Stimulated activated CD4-positive, alpha-beta T cell treated with anti-CD3 and anti-CD28 coated beads, Interleukin-12 subunit alpha, Interleukin-12 subunit beta, amount 100 ng/mL, for 48 hours (primary cell): Measurements from ENCODE around the gene CGB1.
"Not testable (repeated sequence)": the region's sequence is repeated elsewhere in the genome, so short reads cannot be mapped to it uniquely, and the experiment has no call there.

Experiments used
- DNase-seq, 3 donors: peaks; one replicate each; pipeline ENCODE4 v3.0.0-alpha.2; 2020; ENCODE audit warnings: low read depth in 2 of 3, low spot score in 1 of 3

The CGB1 gene

DNA sequence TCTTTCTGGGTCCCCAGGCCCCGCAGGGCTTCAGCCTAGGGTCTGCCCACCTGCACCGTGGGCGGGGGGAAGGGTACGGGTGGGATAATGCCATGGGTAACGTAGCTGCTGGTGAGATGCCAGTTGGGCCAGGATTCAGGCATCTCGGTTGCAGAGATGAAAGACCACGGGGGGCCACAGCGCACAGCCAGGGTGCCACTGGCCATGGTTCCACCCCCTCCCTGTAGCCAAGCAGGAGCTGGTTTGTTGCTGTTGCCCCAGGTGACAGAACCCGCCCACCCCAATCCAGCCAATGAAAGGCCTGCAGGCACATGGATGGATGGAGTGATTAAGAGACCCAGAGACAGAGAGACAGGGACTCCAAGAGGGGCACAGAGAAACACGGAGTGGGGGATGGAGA lies 21.9 kb upstream of the CGB1 start:
- DNase-seq = peak in 2 of 3 donors; percentile 24 to 31

DNA sequence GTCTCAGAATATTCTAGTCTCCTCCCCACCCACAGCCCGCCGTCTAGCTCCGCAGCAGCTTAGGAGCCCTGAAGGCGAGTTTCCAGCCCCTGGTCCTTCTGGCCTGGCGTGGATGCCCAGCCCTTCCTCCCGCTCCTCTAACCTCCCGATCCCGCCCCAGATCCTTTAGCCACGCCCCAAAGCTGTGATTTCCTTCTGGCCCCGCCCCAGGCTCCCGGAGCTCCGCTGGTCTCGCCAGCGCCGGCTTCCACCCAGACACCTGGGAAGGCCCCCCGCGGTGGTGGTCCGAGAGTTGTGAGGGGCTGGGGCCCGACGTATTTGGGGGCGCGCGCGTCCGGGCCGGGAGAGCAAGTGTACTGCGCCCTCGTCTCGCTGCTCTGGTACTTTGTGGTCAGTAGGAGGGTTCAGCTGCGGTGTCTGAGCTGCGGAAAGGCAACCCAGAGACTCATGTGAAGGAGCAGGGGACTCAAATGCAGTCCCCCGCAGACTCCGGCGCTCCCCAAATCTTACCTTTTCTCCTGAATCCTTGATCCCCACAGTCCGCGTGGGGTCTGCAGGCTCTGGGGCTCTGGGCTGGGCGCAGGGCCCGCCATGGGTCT lies 21.0 kb upstream of the CGB1 start, which contains the start of gene CGB7:
Gene CGB7, minus strand, starts transcription at position 114 of the 599 bp plus-strand sequence. CDS start 2,374 bp downstream, outside the sequence.
- peak in 2 of 3 donors; percentile 30 to 35 for DNase-seq

DNA sequence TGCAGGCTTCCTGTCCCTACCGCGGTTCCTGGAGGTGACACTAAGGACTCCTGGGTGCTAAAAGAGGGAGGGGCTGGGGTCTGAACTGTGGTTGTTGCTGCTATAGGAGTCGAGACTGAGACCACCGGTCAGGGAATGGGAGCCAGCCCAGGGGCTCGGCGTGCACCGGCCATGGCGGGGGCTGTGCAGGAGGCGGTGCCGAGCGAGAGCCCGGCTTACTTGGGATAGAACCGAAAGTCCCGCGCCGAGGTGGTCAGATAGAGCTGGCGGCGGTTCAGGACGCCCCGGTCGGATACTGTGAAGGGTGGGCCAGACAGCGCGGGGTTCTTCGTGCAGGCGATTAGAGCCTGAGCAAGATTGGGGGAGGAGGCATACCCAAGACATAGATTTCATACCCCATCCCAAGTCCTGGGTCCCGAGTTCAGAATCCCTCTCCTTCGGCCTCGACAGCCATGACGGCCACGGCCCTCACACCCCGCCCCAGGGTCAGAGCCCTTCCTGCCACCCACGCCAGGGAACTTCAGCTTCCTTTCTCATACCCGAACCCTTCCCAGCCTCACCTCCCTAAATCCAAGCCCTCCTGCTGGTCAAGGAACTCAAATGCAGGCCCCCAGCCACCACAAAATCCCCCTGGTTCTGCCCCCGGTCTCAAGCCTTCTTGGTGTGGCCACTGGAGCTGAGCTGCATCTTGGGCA lies 20.4 kb upstream of the CGB1 start:
- DNase-seq = not testable (repeated sequence)

DNA sequence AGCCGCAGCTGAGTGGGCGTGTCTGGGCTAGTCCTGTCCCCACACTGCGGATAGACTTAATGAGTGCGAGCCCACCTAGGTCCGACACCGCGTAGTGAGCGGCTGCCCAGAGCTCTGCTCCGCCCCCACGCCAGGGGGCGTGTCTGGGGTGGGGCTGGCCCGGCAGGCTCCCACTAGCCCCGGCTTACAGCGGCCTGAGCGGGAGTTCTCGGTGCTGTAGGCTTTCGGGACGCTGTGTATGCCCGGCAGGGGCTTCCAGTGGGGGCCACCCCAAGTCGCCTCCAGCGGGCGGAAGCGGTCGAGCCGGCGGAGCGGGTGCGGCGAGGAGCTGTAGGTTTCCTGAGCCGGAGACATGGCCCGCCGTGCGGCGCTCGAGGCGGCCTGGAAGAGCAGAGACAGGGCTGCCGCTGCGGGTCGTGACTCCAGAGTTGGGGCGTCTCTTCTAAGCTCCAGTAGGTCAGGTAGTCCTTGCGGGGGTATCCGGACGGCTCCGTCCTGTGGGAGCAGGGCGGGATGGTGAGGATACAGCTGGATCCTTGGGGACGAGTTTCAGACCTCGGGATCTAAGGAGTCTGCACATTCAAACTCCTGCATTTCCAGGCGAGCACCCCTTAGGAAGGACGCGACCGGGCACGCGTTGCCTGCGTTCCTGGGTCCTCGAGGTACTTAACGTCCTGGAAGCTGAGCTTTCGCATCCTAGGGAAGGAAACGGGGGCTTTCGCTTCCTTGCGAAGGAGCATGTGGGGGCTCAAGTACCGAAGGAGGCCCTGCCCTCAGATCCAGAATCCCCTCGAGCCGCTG lies 19.6 kb upstream of the CGB1 start:
- DNase-seq = peak in 2 of 3 donors; percentile 35 to 45

DNA sequence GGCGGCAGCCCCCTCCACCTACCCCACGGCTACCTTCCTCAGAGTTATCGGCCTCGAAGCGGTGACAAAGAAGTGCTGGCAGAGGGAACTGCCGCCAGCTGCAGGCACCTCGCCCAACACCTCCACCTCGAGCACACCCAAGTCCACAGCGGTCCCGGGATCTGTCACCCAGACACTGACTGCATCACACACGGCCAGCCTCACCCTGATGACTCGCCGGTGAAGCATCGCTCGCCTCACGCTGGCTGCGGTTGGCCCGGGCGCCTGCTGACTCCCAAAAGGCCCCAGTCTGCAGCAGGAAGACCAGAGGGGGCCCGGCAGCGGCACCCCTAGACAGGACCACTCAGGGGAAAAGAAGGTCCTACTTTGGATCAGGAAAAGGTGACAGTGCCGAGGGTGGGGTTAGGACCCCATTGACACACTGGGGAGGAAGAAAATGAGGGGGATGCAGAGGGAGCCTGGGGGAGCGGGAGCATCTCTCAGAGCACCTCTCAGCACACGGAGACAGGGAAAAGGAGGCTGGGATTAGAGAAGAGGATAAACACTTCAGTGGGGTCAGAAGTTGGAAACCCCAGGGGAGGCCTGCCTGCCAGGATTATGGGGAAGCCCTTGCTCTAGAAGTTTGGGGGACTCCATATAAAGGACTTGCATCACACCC lies 13.8 kb upstream of the CGB1 start:
- not testable (repeated sequence) for DNase-seq

DNA sequence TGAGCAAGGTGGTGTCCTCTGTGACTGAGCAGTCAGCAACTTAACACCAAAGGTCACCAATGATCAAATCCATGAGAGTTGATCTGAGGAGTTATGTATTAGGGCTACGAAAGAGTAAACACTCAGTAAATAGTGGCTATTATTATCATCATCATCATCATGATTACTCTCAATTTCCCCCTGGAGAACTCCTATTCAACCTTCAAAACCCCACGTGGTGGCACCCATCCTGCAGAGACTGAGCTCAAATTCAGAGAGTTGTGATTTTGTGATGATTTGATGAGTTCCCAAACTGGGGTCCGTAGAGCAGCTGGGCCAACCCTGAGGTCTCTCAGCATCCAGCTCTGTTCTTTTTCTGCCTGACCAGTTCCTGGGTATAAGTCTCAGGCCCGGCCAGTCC lies 13.1 kb upstream of the CGB1 start:
- DNase-seq = not testable (repeated sequence)

DNA sequence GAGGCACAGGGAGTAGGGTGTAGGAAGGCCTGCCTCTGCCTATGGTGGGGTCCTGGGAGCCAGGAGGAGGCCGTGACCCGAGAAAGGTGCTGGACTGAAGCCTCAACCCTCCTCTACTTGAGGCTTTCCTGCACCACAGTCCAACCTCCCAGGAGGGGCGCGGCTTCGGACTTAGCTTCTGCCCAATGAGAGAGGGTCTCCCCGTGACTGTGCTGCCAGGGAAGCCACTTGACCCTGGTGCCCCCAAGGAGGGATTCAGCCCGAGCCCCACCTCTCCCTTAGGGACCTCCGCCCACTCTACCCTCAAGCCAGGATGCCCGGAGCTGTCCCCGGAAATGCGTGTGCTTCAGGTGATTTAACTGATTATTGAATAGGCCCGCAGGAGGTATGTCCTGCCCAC lies 12.3 kb upstream of the CGB1 start, which contains the start of gene CGB8:
Gene CGB8, minus strand, starts transcription at position 101 of the 400 bp plus-strand sequence. CDS start 372 bp downstream, outside the sequence.
- not testable (repeated sequence) for DNase-seq

DNA sequence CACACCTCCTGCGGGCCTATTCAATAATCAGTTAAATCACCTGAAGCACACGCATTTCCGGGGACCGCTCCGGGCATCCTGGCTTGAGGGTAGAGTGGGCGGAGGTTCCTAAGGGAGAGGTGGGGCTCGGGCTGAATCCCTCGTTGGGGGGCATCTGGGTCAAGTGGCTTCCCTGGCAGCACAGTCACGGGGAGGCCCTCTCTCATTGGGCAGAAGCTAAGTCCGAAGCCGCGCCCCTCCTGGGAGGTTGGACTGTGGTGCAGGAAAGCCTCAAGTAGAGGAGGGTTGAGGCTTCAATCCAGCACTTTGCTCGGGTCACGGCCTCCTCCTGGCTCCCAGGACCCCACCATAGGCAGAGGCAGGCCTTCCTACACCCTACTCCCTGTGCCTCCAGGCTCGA lies 6.9 kb upstream of the CGB1 start, which contains the start of gene CGB5:
Gene CGB5, plus strand, starts transcription at position 301 of the 400 bp plus-strand sequence. CDS start 362 bp downstream, outside the sequence.
- DNase-seq = not testable (repeated sequence)

DNA sequence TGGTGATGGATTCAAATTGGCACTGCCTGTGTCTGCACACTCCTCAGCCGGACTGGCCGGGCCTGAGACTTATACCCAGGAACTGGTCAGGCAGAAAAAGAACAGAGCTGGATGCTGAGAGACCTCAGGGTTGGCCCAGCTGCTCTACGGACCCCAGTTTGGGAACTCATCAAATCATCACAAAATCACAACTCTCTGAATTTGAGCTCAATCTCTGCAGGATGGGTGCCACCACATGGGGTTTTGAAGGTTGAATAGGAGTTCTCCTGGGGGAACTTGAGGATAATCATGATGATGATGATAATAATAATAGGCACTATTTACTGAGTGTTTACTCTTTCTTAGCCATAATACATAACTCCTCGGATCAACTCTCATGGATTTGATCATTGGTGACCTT lies 6.0 kb upstream of the CGB1 start:
- not testable (repeated sequence) for DNase-seq

DNA sequence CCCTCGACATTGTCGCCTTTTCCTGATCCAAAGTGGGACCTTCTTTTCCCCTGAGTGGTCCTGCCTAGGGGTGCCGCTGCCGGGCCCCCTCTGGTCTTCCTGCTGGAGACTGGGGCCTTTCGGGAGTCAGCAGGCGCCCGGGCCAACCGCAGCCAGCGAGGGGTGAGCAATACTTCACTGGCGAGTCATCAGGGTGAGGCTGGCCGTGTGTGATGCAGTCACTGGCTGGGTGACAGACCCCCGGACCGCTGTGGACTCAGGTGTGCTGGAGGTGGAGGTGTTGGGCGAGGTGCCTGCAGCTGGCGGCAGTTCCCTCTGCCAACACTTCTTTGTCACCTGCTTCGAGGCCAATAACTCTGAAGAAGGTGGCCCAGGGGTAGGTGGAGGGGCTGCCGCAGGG lies 5.5 kb upstream of the CGB1 start:
- no peak for DNase-seq

DNA sequence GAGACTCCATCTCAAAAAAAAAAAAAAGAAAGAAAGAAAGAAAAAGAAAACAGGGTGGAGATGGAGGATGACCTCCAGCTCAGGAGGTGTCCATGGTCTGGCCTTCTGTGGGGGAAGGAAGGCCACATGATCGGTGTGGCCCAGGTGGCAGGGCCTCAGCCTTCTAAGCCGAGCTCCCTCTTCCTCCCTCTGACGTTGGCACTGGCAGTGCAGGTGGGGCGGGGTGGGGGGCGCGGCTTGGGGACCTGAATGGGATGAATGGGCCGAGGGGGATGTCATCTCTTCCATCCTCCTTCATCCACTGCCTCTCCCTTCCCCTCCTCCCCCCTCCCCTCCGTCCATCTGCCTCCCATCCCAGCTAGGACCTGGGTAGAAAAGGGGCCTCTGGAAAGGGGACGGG lies 3.0 kb upstream of the CGB1 start:
- DNase-seq = not testable (repeated sequence)

DNA sequence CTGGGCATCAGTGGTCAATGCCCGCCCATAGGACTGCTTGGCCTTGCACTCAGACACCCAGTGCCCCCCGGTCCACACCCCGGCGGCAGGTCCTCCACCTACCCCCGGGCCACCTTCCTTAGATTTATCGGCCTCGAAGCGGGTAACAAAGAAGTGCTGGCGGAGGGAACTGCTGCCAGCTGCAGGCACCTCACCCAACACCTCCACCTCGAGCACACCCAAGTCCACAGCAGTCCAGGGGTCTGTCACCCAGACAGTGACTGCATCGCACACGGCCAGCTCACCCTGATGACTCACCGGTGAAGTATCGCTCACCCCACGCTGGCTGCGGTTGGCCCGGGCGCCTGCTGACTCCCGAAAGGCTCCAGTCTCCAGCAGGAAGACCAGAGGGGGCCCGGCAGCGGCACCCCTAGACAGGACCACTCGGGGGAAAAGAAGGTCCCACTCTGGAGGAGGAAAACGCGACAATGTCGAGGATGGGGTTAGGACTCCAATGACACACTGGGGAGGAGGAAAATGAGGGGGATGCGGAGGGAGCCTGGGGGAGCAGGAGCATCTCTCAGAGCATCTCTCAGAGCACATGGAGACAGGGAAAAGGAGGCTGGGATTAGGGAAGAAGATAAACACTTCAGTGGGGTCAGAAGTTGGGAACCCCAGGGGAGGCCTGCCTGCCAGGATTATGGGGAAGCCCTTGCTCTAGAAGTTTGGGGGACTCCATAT lies 2.0 kb upstream of the CGB1 start:
- DNase-seq = not testable (repeated sequence)

DNA sequence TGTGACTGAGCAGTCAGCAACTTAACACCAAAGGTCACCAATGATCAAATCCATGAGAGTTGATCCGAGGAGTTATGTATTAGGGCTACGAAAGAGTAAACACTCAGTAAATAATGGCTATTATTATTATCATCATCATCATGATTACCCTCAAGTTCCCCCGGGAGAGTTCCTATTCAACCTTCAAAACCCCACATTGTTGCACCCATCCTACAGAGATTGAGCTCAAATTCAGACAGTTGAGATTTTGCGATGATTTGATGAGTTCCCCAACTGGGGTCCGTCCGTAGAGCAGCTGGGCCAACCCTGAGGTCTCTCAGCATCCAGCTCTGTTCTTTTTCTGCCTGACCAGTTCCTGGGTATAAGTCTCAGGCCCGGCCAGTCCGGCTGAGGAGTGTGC lies 1.4 kb upstream of the CGB1 start:
- DNase-seq = not testable (repeated sequence)

DNA sequence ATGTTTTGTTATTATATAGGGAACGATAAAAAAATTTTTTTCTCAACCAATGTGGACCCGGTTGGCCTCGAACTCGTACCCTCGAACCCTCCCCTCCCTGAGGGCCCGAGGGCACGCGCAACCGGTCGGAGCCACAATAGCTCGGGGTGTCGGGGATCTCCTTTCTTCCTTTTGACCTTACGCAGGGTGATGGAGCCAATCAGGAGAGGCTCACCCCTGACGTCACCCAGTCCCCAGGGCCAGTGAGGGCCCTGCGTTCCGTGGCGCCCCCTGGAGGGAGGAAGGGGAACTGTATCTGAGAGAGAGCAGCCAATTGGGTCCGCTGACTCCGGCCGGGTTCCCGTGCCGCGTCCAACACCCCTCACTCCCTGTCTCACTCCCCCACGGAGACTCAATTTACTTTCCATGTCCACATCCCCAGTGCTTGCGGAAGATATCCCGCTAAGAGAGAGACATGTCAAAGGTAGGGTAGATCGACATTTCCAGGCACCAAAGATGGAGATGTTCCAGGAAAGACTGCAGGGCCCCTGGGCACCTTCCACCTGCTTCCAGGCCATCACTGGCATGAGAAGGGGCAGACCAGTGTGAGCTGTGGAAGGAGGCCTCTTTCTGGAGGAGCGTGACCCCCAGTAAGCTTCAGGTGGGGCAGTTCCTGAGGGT lies 4.9 kb downstream of the CGB1 start, which contains the start of gene CGB2:
Gene CGB2, plus strand, starts transcription at position 249 of the 660 bp plus-strand sequence. Its CDS starts 206 bp downstream, at position 455.
- peak; percentile 58 to 91 (median 83) for DNase-seq

DNA sequence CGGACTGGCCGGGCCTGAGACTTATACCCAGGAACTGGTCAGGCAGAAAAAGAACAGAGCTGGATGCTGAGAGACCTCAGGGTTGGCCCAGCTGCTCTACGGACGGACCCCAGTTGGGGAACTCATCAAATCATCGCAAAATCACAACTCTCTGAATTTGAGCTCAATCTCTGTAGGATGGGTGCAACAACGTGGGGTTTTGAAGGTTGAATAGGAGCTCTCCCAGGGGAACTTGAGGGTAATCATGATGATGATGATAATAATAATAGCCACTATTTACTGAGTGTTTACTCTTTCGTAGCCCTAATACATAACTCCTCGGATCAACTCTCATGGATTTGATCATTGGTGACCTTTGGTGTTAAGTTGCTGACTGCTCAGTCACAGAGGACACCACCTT lies 6.4 kb downstream of the CGB1 start:
- not testable (repeated sequence) for DNase-seq

DNA sequence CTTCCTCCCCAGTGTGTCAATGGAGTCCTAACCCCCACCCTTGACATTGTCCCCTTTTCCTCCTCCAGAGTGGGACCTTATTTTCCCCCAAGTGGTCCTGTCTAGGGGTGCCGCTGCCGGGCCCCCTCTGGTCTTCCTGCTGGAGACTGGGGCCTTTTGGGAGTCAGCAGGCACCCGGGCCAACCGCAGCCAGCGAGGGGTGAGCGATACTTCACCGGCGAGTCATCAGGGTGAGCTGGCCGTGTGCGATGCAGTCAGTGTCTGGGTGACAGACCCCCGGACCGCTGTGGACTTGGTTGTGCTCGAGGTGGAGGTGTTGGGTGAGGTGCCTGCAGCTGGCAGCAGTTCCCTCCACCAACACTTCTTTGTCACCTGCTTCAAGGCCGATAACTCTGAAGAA lies 6.9 kb downstream of the CGB1 start:
- not testable (repeated sequence) for DNase-seq

DNA sequence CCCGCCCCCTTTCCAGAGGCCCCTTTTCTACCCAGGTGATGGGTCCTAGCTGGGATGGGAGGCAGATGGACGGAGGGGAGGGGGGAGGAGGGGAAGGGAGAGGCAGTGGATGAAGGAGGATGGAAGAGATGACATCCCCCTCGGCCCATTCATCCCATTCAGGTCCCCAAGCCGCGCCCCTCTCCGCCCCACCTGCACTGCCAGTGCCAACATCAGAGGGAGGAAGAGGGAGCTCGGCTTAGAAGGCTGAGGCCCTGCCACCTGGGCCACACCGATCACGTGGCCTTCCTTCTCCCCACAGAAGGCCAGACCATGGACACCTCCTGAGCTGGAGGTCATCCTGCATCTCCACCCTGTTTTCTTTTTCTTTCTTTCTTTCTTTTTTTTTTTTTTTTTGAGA lies 8.0 kb downstream of the CGB1 start:
- DNase-seq = not testable (repeated sequence)

DNA sequence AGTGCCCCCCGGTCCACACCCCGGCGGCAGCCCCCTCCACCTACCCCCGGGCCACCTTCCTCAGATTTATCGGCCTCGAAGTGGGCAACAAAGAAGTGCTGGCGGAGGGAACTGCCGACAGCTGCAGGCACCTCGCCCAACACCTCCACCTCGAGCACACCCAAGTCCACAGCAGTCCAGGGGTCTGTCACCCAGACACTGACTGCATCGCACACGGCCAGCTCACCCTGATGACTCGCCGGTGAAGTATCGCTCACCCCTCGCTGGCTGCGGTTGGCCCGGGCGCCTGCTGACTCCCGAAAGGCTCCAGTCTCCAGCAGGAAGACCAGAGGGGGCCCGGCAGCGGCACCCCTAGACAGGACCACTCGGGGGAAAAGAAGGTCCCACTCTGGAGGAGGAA lies 11.1 kb downstream of the CGB1 start:
- DNase-seq = not testable (repeated sequence)

DNA sequence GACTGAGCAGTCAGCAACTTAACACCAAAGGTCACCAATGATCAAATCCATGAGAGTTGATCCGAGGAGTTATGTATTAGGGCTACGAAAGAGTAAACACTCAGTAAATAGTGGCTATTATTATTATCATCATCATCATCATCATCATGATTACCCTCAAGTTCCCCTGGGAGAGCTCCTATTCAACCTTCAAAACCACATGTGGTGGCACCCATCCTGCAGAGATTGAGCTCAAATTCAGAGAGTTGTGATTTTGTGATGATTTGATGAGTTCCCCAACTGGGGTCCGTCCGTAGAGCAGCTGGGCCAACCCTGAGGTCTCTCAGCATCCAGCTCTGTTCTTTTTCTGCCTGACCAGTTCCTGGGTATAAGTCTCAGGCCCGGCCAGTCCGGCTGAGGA lies 11.6 kb downstream of the CGB1 start:
- not testable (repeated sequence) for DNase-seq

DNA sequence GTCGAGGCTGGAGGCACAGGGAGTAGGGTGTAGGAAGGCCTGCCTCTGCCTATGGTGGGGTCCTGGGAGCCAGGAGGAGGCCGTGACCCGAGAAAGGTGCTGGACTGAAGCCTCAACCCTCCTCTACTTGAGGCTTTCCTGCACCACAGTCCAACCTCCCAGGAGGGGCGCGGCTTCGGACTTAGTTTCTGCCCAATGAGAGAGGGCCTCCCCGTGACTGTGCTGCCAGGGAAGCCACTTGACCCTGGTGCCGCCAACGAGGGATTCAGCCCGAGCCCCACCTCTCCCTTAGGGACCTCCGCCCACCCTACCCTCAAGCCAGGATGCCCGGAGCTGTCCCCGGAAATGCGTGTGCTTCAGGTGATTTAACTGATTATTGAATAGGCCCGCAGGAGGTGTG lies 12.5 kb downstream of the CGB1 start, which contains the start of gene CGB3:
Gene CGB3, minus strand, starts transcription at position 101 of the 400 bp plus-strand sequence. CDS start 362 bp downstream, outside the sequence.
- DNase-seq = not testable (repeated sequence)
